Neural cell (in vitro differentiated cells): ENCODE data around the gene PARP16.

Source experiments
- CTCF ChIP-seq: fragments of 450-650 bp; IDR thresholded peaks from 2 replicates; pipeline ENCODE4 v1.5.1; 2014; ENCODE audit warnings: antibody characterized with exemption, mild to moderate bottlenecking, moderate library complexity; ENCODE audit not compliant: poor library complexity, severe bottlenecking
- EP300 ChIP-seq: fragments of 450-650 bp; conservative IDR thresholded peaks from 2 replicates; pipeline ENCODE4 v1.6.1; 2014; ENCODE audit warnings: antibody characterized with exemption, mild to moderate bottlenecking, moderate library complexity; ENCODE audit not compliant: poor library complexity, severe bottlenecking
- POLR2AphosphoS5 ChIP-seq: IDR thresholded peaks from 2 replicates; pipeline ENCODE4 v1.6.1; 2012
- RAD21 ChIP-seq: fragments of 450-650 bp; conservative IDR thresholded peaks from 2 replicates; pipeline ENCODE4 v1.6.1; 2014; ENCODE audit warnings: antibody characterized with exemption, mild to moderate bottlenecking, moderate library complexity
- TF ChIP-seq, protein P1 (sequence below): IDR thresholded peaks from 2 replicates; pipeline ENCODE4 v1.6.1; 2012; ENCODE audit warnings: borderline replicate concordance

DNA sequence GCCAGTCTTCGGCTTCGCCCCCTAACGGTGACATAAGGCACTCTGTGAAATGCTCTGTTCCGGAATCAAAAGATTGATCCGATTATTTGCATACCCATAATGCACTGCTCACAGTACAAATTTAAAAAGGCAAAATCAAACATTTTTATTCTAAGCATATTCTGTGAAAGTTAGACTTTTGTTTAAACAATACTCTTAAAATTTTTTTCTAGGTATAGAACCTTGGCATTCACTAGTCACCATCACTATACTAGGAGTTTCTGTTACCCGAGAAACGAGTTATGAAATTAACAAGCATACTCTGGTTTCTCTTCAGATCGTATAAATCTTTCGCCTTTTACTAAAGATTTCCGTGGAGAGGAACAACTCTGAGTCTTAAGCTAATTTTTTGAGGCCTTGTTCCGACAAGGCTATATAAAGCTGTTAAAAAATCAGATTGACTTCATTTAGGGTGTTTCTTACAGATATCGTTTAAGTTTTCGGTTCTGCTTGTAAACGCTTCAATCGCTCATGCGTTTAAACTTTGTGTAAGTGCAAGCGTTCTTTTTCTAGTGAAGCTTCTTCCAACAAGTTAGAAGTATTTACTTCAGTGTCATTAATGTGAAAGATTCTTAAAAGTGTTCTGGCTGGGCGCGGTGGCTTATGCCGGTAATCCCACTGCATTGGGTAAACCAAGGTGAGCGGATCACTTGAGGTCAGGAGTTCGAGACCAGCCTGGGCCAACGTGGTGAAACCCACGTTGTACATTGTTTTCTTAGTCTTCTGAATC, 17.9 kb upstream of the PARP16 start, which contains the start of gene RNU5B-1:
- TF ChIP-seq POLR2AphosphoS5, result peak; percentile 100
- TF ChIP-seq CTCF, result peak; percentile 95
- TF ChIP-seq, protein P1, sequence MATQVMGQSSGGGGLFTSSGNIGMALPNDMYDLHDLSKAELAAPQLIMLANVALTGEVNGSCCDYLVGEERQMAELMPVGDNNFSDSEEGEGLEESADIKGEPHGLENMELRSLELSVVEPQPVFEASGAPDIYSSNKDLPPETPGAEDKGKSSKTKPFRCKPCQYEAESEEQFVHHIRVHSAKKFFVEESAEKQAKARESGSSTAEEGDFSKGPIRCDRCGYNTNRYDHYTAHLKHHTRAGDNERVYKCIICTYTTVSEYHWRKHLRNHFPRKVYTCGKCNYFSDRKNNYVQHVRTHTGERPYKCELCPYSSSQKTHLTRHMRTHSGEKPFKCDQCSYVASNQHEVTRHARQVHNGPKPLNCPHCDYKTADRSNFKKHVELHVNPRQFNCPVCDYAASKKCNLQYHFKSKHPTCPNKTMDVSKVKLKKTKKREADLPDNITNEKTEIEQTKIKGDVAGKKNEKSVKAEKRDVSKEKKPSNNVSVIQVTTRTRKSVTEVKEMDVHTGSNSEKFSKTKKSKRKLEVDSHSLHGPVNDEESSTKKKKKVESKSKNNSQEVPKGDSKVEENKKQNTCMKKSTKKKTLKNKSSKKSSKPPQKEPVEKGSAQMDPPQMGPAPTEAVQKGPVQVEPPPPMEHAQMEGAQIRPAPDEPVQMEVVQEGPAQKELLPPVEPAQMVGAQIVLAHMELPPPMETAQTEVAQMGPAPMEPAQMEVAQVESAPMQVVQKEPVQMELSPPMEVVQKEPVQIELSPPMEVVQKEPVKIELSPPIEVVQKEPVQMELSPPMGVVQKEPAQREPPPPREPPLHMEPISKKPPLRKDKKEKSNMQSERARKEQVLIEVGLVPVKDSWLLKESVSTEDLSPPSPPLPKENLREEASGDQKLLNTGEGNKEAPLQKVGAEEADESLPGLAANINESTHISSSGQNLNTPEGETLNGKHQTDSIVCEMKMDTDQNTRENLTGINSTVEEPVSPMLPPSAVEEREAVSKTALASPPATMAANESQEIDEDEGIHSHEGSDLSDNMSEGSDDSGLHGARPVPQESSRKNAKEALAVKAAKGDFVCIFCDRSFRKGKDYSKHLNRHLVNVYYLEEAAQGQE, result peak; percentile 73
- TF ChIP-seq RAD21, result peak; percentile 59
- peak; percentile 90 for TF ChIP-seq EP300
